SU-DHL-6 (cell line): ENCODE data around the gene KCNA10.

Source experiments
- H2AFZ ChIP-seq: fragments of 200-600 bp; sonication (generic); 2 replicates; pipeline ENCODE4 v1.6.1; 2014; ENCODE audit warnings: low read depth, mild to moderate bottlenecking, moderate library complexity, mixed read lengths, antibody characterized with exemption, low read length; ENCODE audit not compliant: severe bottlenecking
- H3F3A ChIP-seq: fragments of 200-600 bp; shearing (Covaris generic); 2 replicates; pipeline ENCODE4 v1.6.0; 2016; ENCODE audit warnings: antibody characterized with exemption, mild to moderate bottlenecking; ENCODE audit not compliant: insufficient read depth
- H3K27ac ChIP-seq: fragments of 200-600 bp; sonication (generic); 2 replicates; pipeline ENCODE4 v1.5.1; 2016; ENCODE audit warnings: low read depth, mild to moderate bottlenecking, low read length, moderate library complexity, mixed read lengths
- H3K27me3 ChIP-seq: fragments of 200-600 bp; sonication (generic), shearing (Covaris generic); 2 replicates; pipeline ENCODE4 v1.6.0; 2014; ENCODE audit warnings: mild to moderate bottlenecking, low read length
- H3K36me3 ChIP-seq: fragments of 200-600 bp; sonication (generic); 2 replicates; pipeline ENCODE4 v1.6.1; 2014; ENCODE audit warnings: mild to moderate bottlenecking, low read length, mixed read lengths
- H3K4me2 ChIP-seq: fragments of 300-600, 200-600 bp; shearing (Covaris generic), sonication (generic); 2 replicates; pipeline ENCODE4 v1.6.0; 2014; ENCODE audit warnings: low read length, low read depth, mild to moderate bottlenecking; ENCODE audit not compliant: poor library complexity, severe bottlenecking
- H3K4me3 ChIP-seq: fragments of 200-600 bp; sonication (generic); 2 replicates; pipeline ENCODE4 v1.5.1; 2014; ENCODE audit warnings: antibody characterized with exemption, low read length, mild to moderate bottlenecking, mixed read lengths; ENCODE audit not compliant: insufficient read depth, poor library complexity, severe bottlenecking
- H3K79me2 ChIP-seq: fragments of 200-600 bp; sonication (generic); 2 replicates; pipeline ENCODE4 v1.6.1; 2014; ENCODE audit warnings: mild to moderate bottlenecking, low read length, moderate library complexity; ENCODE audit not compliant: insufficient read depth
- H3K9ac ChIP-seq: fragments of 200-600 bp; sonication (generic); 2 replicates; pipeline ENCODE4 v1.7.0; 2014; ENCODE audit warnings: mild to moderate bottlenecking, low read length
- H3K9me2 ChIP-seq: fragments of 200-600 bp; sonication (generic); replicated peaks from 2 replicates; pipeline ENCODE4 v1.6.1; 2014; ENCODE audit warnings: low read length; ENCODE audit not compliant: insufficient read depth
- H3K9me3 ChIP-seq: fragments of 200-600 bp; sonication (generic); 2 replicates; pipeline ENCODE4 v1.6.1; 2014; ENCODE audit warnings: low read length, mixed read lengths; ENCODE audit not compliant: insufficient read depth
- H4K20me1 ChIP-seq: fragments of 200-600 bp; sonication (generic); 2 replicates; pipeline ENCODE4 v1.6.1; 2014; ENCODE audit warnings: low read depth, mild to moderate bottlenecking, antibody characterized with exemption, low read length, moderate library complexity, mixed read lengths
- CTCF ChIP-seq: fragments of 200-600 bp; sonication (generic); IDR thresholded peaks from one replicate; pipeline ENCODE4 v1.5.1; 2017; ENCODE audit warnings: antibody characterized with exemption, mild to moderate bottlenecking, low read length, moderate library complexity; ENCODE audit not compliant: insufficient read depth, poor library complexity, severe bottlenecking
- EZH2phosphoT487 ChIP-seq: fragments of 200-600 bp; sonication (generic), shearing (Covaris generic); conservative IDR thresholded peaks from 2 replicates; pipeline ENCODE4 v1.6.1; 2018; ENCODE audit warnings: mild to moderate bottlenecking, antibody characterized with exemption, low read length, moderate library complexity, mixed read lengths

KCNA10 gene

GRCh38 chr1:110556471-110556807, 37.5 kb upstream of the KCNA10 start:
- no peak overlapping the region for H3K27ac ChIP-seq
- no peaks in the 10 kb centered on the region for H3K9me3 ChIP-seq
- H4K20me1 ChIP-seq = no peaks in the 10 kb centered on the region
- H3K4me3 ChIP-seq = no peak overlapping the region
- H3K27me3 ChIP-seq = no peaks in the 10 kb centered on the region
- H3K4me2 ChIP-seq = no peak overlapping the region
- TF ChIP-seq CTCF (no peak), EZH2phosphoT487 (no peak)
- H3K79me2 ChIP-seq = no peaks in the 10 kb centered on the region
- H3K9me2 ChIP-seq = no peaks in the 10 kb centered on the region
- no peaks in the 10 kb centered on the region for H3K36me3 ChIP-seq
- no peak overlapping the region for H2AFZ ChIP-seq
- no peak overlapping the region for H3K9ac ChIP-seq
- no peaks in the 10 kb centered on the region for H3F3A ChIP-seq

- no peak overlapping the region for H2AFZ ChIP-seq
- H3K9ac ChIP-seq = no peak overlapping the region
- H4K20me1 ChIP-seq = no peaks in the 10 kb centered on the region
- no peak for TF ChIP-seq EZH2phosphoT487
- H3K36me3 ChIP-seq = no peaks in the 10 kb centered on the region
- no peak overlapping the region for H3K27ac ChIP-seq
- no peaks in the 10 kb centered on the region for H3K27me3 ChIP-seq
- H3K4me2 ChIP-seq = no peak overlapping the region
- no peaks in the 10 kb centered on the region for H3K9me2 ChIP-seq
- H3K4me3 ChIP-seq = no peak overlapping the region
- H3K79me2 ChIP-seq = no peaks in the 10 kb centered on the region
- no peaks in the 10 kb centered on the region for H3K9me3 ChIP-seq
- H3F3A ChIP-seq = no peaks in the 10 kb centered on the region
Observed at GRCh38 chr1:110555807-110556470, 37.0 kb upstream of the KCNA10 start.

GRCh38 chr1:110554871-110555801, 36.2 kb upstream of the KCNA10 start:
- no peak overlapping the region for H3K4me3 ChIP-seq

More at GRCh38 chr1:110554871-110555801, 36.2 kb upstream of the KCNA10 start:
- Histone ChIP-seq H3K4me2 (no peak overlapping the region), H3K36me3 (no peaks in the 10 kb centered on the region), H3K79me2 (no peaks in the 10 kb centered on the region), H2AFZ (no peak overlapping the region), H3K9me2 (no peaks in the 10 kb centered on the region), H3K9me3 (no peaks in the 10 kb centered on the region), H3F3A (no peaks in the 10 kb centered on the region), H3K27ac (no peak overlapping the region), H3K9ac (no peak overlapping the region), H4K20me1 (no peaks in the 10 kb centered on the region), H3K27me3 (no peaks in the 10 kb centered on the region)
- TF ChIP-seq EZH2phosphoT487 (no peak), CTCF (peak; percentile 34)
